ENCODE data around the gene CD8B2. TPM values are rescaled to one million over a fixed set of nuclear protein-coding genes. Genes with fewer than 3 reads are reported as not detected.
"Not testable (repeated sequence)": the region's sequence is repeated elsewhere in the genome, so short reads cannot be mapped to it uniquely, and the experiment has no call there.

The CD8B2 gene
- total and polyA plus RNA-seq, 9 of the 15 experiments (the other 6 are each of a cell fraction or from before 2014, with no cell fraction given): 0.03 TPM; not detected in 8

DNA sequence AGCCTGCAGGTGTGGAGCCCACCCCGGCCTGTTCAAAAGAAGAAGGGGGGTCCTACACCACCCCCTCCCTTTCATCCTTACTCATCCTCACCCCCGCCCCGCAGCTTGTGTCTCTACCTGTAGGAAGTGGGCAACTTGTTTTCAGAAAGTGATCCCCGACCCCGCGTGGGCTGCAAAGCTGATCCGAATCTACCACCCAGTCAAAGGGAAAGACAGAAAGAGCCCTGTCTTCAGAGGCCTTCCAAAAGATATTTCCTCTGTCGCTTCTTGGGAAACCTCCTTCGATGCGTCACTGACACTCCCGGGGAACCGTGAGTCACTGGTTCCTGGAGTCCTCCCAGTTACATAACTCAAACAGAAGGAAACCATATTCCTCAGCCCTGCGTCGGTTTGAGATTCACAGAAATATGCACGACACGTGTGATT, 24.3 kb downstream of the CD8B2 start:
- intact Hi-C loops (cut with micrococcal nuclease); ATAC-seq: not testable (repeated sequence)

DNA sequence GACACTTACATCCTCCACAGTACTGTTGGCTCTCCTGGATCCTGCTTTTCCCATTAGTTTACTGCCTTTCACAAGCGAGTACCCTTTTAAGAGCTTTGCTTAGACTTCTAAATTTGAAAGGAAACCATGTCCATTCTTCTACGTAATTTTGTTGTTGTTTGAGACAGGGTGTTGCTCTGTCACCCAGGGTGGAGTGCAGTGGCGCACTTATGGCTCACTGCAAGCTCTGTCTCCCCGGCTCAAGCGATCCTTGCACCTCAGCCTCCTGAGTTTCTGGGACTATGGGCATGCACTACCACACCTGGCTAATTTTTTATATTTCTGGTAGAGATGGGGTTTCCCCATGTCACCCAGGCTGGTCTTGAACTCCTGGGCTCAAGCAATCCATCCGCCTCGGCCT, 24.8 kb downstream of the CD8B2 start:
- BruUV-seq (replicated peaks); H2AFZ ChIP-seq (ENCODE audit: low read depth, low read length); H3K9me3 ChIP-seq (replicated peaks; ENCODE audit: control insufficient read depth, insufficient read depth, low read depth, low read length); H3K9ac ChIP-seq (ENCODE audit: insufficient read depth in 1 of 2, low read depth in 2 of 2, low read length in 2 of 2); CTCF ChIA-PET (ENCODE audit: low intra/inter-chr PET ratio); H3K4me1 ChIP-seq (replicated peaks in 1 of 2; ENCODE audit: control insufficient read depth in 2 of 2, insufficient read depth in 2 of 2, low read length in 2 of 2); H3K79me2 ChIP-seq (ENCODE audit: control insufficient read depth, insufficient read depth, low read length); FAIRE-seq; H3K4me3 ChIP-seq; intact Hi-C loops (cut with micrococcal nuclease); POLR2A ChIA-PET; H3K4me2 ChIP-seq (ENCODE audit: insufficient read depth, low read length); H3K36me3 ChIP-seq (ENCODE audit: control insufficient read depth, insufficient read depth, low read length); H3K27ac ChIP-seq (ENCODE audit: extremely low read depth, low read depth, low read length); ATAC-seq; in situ Hi-C loops (cut with MboI); H4K20me1 ChIP-seq (replicated peaks; ENCODE audit: control insufficient read depth, insufficient read depth, low read length); H3K27me3 ChIP-seq (ENCODE audit: control insufficient read depth in 2 of 2, insufficient read depth in 2 of 2, low read length in 2 of 2); DNase-seq (ENCODE audit: extremely low read depth in 1 of 4, low spot score in 3 of 4); H3K9me1 ChIP-seq (ENCODE audit: control insufficient read depth, insufficient read depth, low read length): not testable (repeated sequence)
- WGBS (ENCODE audit: insufficient coverage, low coverage, missing lambda C conversion rate): 30% methylated on average over 7 of the region's 7 CpGs

More for the DNA sequence above, 24.3 kb downstream of the CD8B2 start:
- in situ Hi-C loops (cut with MboI); CTCF ChIA-PET (ENCODE audit: low intra/inter-chr PET ratio); H3K9me1 ChIP-seq (ENCODE audit: control insufficient read depth, insufficient read depth, low read length); H3K9ac ChIP-seq (ENCODE audit: insufficient read depth in 1 of 2, low read depth in 2 of 2, low read length in 2 of 2); H3K36me3 ChIP-seq (ENCODE audit: control insufficient read depth, insufficient read depth, low read length); H3K27ac ChIP-seq (ENCODE audit: extremely low read depth, low read depth, low read length); BruUV-seq (replicated peaks); H4K20me1 ChIP-seq (replicated peaks; ENCODE audit: control insufficient read depth, insufficient read depth, low read length); H3K4me3 ChIP-seq; H3K27me3 ChIP-seq (ENCODE audit: control insufficient read depth in 2 of 2, insufficient read depth in 2 of 2, low read length in 2 of 2); POLR2A ChIA-PET; H3K4me1 ChIP-seq (replicated peaks in 1 of 2; ENCODE audit: control insufficient read depth in 2 of 2, insufficient read depth in 2 of 2, low read length in 2 of 2); H2AFZ ChIP-seq (ENCODE audit: low read depth, low read length); H3K4me2 ChIP-seq (ENCODE audit: insufficient read depth, low read length); H3K9me3 ChIP-seq (replicated peaks; ENCODE audit: control insufficient read depth, insufficient read depth, low read depth, low read length); H3K79me2 ChIP-seq (ENCODE audit: control insufficient read depth, insufficient read depth, low read length): not testable (repeated sequence)
- WGBS (ENCODE audit: insufficient coverage, low coverage, missing lambda C conversion rate): 0% methylated on average over 6 of the region's 16 CpGs
- DNase-seq (ENCODE audit: extremely low read depth in 1 of 4, low spot score in 3 of 4) (peak in 1 of 4 experiments; percentile 21), FAIRE-seq (peak; percentile 85)
- TF ChIP-seq FOSL1 (tag; conservative IDR thresholded peaks at IDR 0.05): peak; percentile 78

DNA sequence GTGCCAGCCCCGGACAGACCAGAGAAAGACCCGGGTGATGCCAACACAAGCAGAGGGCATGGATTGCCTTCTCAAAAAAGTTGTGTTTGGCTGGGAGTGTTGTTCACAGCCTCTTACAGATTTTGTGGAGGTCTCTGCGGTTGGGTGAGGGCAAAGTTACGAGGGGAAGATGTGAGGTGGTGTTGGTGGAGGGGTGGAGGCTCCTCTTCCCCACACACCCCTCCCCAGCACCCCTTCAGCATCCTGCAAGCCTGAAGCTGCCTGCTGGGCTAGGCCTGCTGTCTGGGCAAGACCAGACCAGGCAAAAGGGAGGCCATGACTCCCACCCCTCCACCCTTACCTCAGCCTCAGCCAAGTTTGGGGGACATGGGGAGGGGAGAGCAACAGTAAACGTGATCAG, 26.2 kb downstream of the CD8B2 start:
- DNase-seq (ENCODE audit: extremely low read depth in 1 of 4, low spot score in 3 of 4); intact Hi-C loops (cut with micrococcal nuclease); H3K9me3 ChIP-seq (replicated peaks; ENCODE audit: control insufficient read depth, insufficient read depth, low read depth, low read length); H2AFZ ChIP-seq (ENCODE audit: low read depth, low read length); H3K27me3 ChIP-seq (ENCODE audit: control insufficient read depth in 2 of 2, insufficient read depth in 2 of 2, low read length in 2 of 2); H3K36me3 ChIP-seq (ENCODE audit: control insufficient read depth, insufficient read depth, low read length); CTCF ChIA-PET (ENCODE audit: low intra/inter-chr PET ratio); FAIRE-seq; H3K4me2 ChIP-seq (ENCODE audit: insufficient read depth, low read length); H3K9me1 ChIP-seq (ENCODE audit: control insufficient read depth, insufficient read depth, low read length); POLR2A ChIA-PET; H3K27ac ChIP-seq (ENCODE audit: extremely low read depth, low read depth, low read length); in situ Hi-C loops (cut with MboI); BruUV-seq (replicated peaks); ATAC-seq; H3K4me1 ChIP-seq (replicated peaks in 1 of 2; ENCODE audit: control insufficient read depth in 2 of 2, insufficient read depth in 2 of 2, low read length in 2 of 2); H3K4me3 ChIP-seq; H3K79me2 ChIP-seq (ENCODE audit: control insufficient read depth, insufficient read depth, low read length); H4K20me1 ChIP-seq (replicated peaks; ENCODE audit: control insufficient read depth, insufficient read depth, low read length); H3K9ac ChIP-seq (ENCODE audit: insufficient read depth in 1 of 2, low read depth in 2 of 2, low read length in 2 of 2): not testable (repeated sequence)
- 16% methylated on average over 2 of the region's 5 CpGs for WGBS (ENCODE audit: insufficient coverage, low coverage, missing lambda C conversion rate)

Data from K562 (cell line).